HepG2 (cell line): ENCODE measurements around the gene NOL4L. TPM values are rescaled to one million over a fixed set of nuclear protein-coding genes. Genes with fewer than 3 reads are reported as not detected.

Experiments
- ERF ChIP-seq: IDR thresholded peaks from 2 replicates; pipeline ENCODE4 v1.6.1; 2018; ENCODE audit warnings: missing biosample characterization, missing genetic modification reagents
- FUBP1 ChIP-seq: sonication (generic); formaldehyde crosslinking; IDR thresholded peaks from 2 replicates; pipeline ENCODE4 v1.5.1; 2020; ENCODE audit warnings: missing genetic modification reagents, mild to moderate bottlenecking, borderline replicate concordance
- SSRP1 ChIP-seq: IDR thresholded peaks from 2 replicates; pipeline ENCODE4 v1.6.1; 2016; ENCODE audit warnings: control low read depth
- STAG1 ChIP-seq: sonication (generic); formaldehyde crosslinking; IDR thresholded peaks from 2 replicates; pipeline ENCODE4 v1.4.0; 2020; ENCODE audit warnings: missing genetic modification reagents
- ZNF512B ChIP-seq: sonication (generic); formaldehyde crosslinking; IDR thresholded peaks from 2 replicates; pipeline ENCODE4 v1.5.1; 2020; ENCODE audit warnings: missing genetic modification reagents, mild to moderate bottlenecking, borderline replicate concordance
- ZNF782 ChIP-seq: sonication (generic); formaldehyde crosslinking; IDR thresholded peaks from 2 replicates; pipeline ENCODE4 v1.4.0; 2020; ENCODE audit warnings: missing genetic modification reagents, mild to moderate bottlenecking, borderline replicate concordance
- ZNF792 ChIP-seq: IDR thresholded peaks from 2 replicates; pipeline ENCODE4 v1.6.1; 2016
- ZNF883 ChIP-seq: sonication (generic); formaldehyde crosslinking; IDR thresholded peaks from 2 replicates; pipeline ENCODE4 v1.5.1; 2020; ENCODE audit warnings: mild to moderate bottlenecking, missing genetic modification reagents; ENCODE audit errors: not compliant biosample characterization
- polyA plus RNA-seq, 8 experiments: library from polyadenylated mRNA; depleted of rRNA in 3 of 8; stranded (reverse) in 7 of 8; unstranded in 1 of 8; fragments of >200 nt; fragmentation: Illumina TruSeq in 4 of 8; extraction: Trizol in 4 of 8; gene quantifications; 2 replicates each; pipeline versions ENCODE4 v1.2.1 to v1.2.3, GENCODE V29; 2011 to 2016; ENCODE audit warnings: low read depth in 4 of 8, missing spikeins in 1 of 8, mixed read lengths in 1 of 8; ENCODE audit not compliant: insufficient read depth in 1 of 8
- total RNA-seq, 5 experiments: library from RNA; depleted of rRNA; stranded (reverse); fragments of >200 nt; fragmentation: Illumina TruSeq; extraction: Trizol; gene quantifications; 2 replicates each; pipeline ENCODE4 v1.2.3, GENCODE V29; 2016; ENCODE audit warnings: low read depth in 1 of 5
- TF ChIP-seq, protein P1 (sequence below): sonication (generic); formaldehyde crosslinking; IDR thresholded peaks from 2 replicates; pipeline ENCODE4 v1.4.0; 2020; ENCODE audit warnings: mild to moderate bottlenecking, missing genetic modification reagents
- TF ChIP-seq, protein P2 (sequence below): IDR thresholded peaks from 2 replicates; pipeline ENCODE4 v1.6.1; 2016; ENCODE audit warnings: missing compliant biosample characterization, missing genetic modification reagents, borderline replicate concordance
- TF ChIP-seq, protein P3 (sequence below): sonication (generic); formaldehyde crosslinking; IDR thresholded peaks from 2 replicates; pipeline ENCODE4 v1.4.0; 2020; ENCODE audit warnings: missing genetic modification reagents

The NOL4L gene
- total and polyA plus RNA-seq, 2 of the 13 experiments (the other 11 are each of a cell fraction or from before 2014, with no cell fraction given) = 16.6 to 35.4 TPM

- TF ChIP-seq, protein P1, sequence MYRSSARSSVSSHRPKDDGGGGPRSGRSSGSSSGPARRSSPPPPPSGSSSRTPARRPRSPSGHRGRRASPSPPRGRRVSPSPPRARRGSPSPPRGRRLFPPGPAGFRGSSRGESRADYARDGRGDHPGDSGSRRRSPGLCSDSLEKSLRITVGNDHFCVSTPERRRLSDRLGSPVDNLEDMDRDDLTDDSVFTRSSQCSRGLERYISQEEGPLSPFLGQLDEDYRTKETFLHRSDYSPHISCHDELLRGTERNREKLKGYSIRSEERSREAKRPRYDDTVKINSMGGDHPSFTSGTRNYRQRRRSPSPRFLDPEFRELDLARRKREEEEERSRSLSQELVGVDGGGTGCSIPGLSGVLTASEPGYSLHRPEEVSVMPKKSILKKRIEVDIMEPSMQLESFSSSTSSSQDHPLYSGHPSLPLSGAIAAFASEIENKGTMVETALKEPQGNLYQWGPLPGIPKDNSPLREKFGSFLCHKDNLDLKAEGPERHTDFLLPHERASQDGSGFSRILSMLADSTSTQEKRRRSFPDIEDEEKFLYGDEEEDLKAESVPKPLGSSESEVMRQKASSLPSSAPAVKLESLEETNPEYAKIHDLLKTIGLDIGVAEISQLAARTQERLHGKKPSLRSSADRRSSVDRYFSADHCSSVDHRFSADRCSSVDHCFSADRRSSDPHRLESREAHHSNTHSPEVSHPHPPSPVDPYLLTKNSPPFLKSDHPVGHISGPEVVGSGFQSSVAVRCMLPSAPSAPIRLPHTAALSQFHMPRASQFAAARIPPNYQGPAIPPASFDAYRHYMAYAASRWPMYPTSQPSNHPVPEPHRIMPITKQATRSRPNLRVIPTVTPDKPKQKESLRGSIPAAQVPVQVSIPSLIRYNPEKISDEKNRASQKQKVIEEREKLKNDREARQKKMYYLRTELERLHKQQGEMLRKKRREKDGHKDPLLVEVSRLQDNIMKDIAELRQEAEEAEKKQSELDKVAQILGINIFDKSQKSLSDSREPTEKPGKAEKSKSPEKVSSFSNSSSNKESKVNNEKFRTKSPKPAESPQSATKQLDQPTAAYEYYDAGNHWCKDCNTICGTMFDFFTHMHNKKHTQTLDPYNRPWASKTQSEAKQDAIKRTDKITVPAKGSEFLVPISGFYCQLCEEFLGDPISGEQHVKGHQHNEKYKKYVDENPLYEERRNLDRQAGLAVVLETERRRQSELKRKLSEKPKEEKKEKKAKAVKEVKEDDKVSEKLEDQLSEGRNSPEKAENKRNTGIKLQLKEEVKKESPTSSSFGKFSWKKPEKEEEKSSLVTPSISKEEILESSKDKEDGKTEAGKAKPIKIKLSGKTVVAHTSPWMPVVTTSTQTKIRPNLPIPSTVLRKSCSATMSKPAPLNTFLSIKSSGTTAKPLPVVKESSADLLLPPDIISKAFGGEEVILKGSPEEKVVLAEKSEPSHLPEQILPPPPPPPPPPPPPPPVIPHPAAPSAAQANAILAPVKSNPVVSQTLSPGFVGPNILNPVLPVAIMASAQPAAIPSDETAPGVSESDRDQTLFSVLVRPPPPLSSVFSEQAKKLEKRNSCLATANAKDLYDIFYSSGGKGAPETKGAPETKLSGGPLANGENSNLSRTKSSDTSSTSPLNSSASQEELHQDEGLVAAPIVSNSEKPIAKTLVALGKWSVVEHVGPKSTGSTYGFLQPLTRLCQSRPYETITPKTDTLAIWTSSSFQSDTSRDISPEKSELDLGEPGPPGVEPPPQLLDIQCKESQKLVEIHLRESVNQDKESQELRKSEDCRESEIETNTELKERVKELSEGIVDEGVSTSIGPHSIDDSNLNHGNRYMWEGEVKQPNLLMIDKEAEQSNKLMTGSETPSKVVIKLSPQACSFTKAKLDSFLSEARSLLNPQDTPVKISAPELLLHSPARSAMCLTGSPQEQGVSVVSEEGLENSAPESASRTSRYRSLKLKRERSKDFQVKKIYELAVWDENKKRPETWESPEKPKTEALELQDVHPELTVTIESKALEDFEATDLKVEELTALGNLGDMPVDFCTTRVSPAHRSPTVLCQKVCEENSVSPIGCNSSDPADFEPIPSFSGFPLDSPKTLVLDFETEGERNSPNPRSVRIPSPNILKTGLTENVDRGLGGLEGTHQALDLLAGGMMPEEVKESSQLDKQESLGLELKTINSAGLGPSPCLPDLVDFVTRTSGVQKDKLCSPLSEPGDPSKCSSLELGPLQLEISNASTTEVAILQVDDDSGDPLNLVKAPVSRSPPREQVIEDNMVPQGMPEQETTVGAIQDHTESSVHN (CRISPR knock-in tag) = peak; percentile 32; the same call in 1 of the 2 replicates
- TF ChIP-seq, protein P2, sequence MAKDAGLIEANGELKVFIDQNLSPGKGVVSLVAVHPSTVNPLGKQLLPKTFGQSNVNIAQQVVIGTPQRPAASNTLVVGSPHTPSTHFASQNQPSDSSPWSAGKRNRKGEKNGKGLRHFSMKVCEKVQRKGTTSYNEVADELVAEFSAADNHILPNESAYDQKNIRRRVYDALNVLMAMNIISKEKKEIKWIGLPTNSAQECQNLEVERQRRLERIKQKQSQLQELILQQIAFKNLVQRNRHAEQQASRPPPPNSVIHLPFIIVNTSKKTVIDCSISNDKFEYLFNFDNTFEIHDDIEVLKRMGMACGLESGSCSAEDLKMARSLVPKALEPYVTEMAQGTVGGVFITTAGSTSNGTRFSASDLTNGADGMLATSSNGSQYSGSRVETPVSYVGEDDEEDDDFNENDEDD (CRISPR knock-in tag) = peak; percentile 63; the same call in 1 of the 2 replicates
- no peak for TF ChIP-seq FUBP1
- peak; percentile 53 for TF ChIP-seq STAG1
- TF ChIP-seq ZNF782 = peak; percentile 90; the same call in 1 of the 2 replicates
- TF ChIP-seq ERF (CRISPR knock-in tag) = peak; percentile 99
- peak; percentile 63 for TF ChIP-seq ZNF883 (CRISPR knock-in tag)
- TF ChIP-seq, protein P3, sequence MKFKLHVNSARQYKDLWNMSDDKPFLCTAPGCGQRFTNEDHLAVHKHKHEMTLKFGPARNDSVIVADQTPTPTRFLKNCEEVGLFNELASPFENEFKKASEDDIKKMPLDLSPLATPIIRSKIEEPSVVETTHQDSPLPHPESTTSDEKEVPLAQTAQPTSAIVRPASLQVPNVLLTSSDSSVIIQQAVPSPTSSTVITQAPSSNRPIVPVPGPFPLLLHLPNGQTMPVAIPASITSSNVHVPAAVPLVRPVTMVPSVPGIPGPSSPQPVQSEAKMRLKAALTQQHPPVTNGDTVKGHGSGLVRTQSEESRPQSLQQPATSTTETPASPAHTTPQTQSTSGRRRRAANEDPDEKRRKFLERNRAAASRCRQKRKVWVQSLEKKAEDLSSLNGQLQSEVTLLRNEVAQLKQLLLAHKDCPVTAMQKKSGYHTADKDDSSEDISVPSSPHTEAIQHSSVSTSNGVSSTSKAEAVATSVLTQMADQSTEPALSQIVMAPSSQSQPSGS (CRISPR knock-in tag) = peak; percentile 90
- TF ChIP-seq SSRP1 = no peak; the same call in none of the 2 replicates
- peak; percentile 95; the same call in 1 of the 2 replicates for TF ChIP-seq ZNF792 (CRISPR knock-in tag)
- peak; percentile 97 for TF ChIP-seq ZNF512B (CRISPR knock-in tag)
These were observed 43.5 kb downstream of the NOL4L start (continued) for GRCh38 chr20:32541323-32542258.
